ENCODE measurements around the gene CTTNBP2. TPM values are rescaled to one million over a fixed set of nuclear protein-coding genes. Genes with fewer than 3 reads are reported as not detected.

Gene CTTNBP2
- polyA plus RNA-seq, 2 donors, result 11.7 to 12.7 TPM

- H3K4me1 ChIP-seq (ENCODE audit: control insufficient read depth in 2 of 2, insufficient read depth in 2 of 2, low read length in 1 of 2), result peaks cover 0 to 2% of the 10 kb centered on the region in 2 donors
- no peaks in the 10 kb centered on the region for H3K27me3 ChIP-seq (ENCODE audit: control insufficient read depth in 1 of 2, insufficient read depth in 2 of 2, low read length in 2 of 2)
- H3K4me3 ChIP-seq (ENCODE audit: low read depth in 1 of 2, low read length in 2 of 2), result no peak overlapping the region
- WGBS, 2 donors, result 81 to 88% methylated on average over 6 of the region's 6 CpGs
- no peak overlapping the region for H3K27ac ChIP-seq (ENCODE audit: low read depth in 2 of 2, low read length in 1 of 2)
- peaks cover 0 to 1% of the 10 kb centered on the region in 2 donors for H3K36me3 ChIP-seq (ENCODE audit: control insufficient read depth in 2 of 2, insufficient read depth in 2 of 2, low read length in 1 of 2)
- H3K9me3 ChIP-seq (ENCODE audit: control insufficient read depth in 2 of 2, insufficient read depth in 1 of 2, low read depth in 1 of 2, low read length in 1 of 2), result no peaks in the 10 kb centered on the region
Observed at GRCh38 chr7:117810642-117811512, 62.4 kb downstream of the CTTNBP2 start.

GRCh38 chr7:117809958-117810357 is 63.3 kb downstream of the CTTNBP2 start:
- H3K36me3 ChIP-seq (ENCODE audit: control insufficient read depth in 2 of 2, insufficient read depth in 2 of 2, low read length in 1 of 2), result peaks cover 0 to 2% of the 10 kb centered on the region in 2 donors

GRCh38 chr7:117808910-117809705 is 64.1 kb downstream of the CTTNBP2 start:
- H3K4me3 ChIP-seq (ENCODE audit: low read depth in 1 of 2, low read length in 2 of 2), result no peak overlapping the region
- no peak overlapping the region for H3K27ac ChIP-seq (ENCODE audit: low read depth in 2 of 2, low read length in 1 of 2)
- H3K27me3 ChIP-seq (ENCODE audit: control insufficient read depth in 1 of 2, insufficient read depth in 2 of 2, low read length in 2 of 2), result no peaks in the 10 kb centered on the region
- peaks cover 0 to 5% of the 10 kb centered on the region in 2 donors for H3K4me1 ChIP-seq (ENCODE audit: control insufficient read depth in 2 of 2, insufficient read depth in 2 of 2, low read length in 1 of 2)
- H3K9me3 ChIP-seq (ENCODE audit: control insufficient read depth in 2 of 2, insufficient read depth in 1 of 2, low read depth in 1 of 2, low read length in 1 of 2), result no peaks in the 10 kb centered on the region
- peaks cover 0 to 2% of the 10 kb centered on the region in 2 donors for H3K36me3 ChIP-seq (ENCODE audit: control insufficient read depth in 2 of 2, insufficient read depth in 2 of 2, low read length in 1 of 2)
- 54 to 58% methylated on average over 2 of the region's 2 CpGs for WGBS, 2 donors

More at GRCh38 chr7:117809958-117810357, 63.3 kb downstream of the CTTNBP2 start:
- Histone ChIP-seq H3K4me3 (ENCODE audit: low read depth in 1 of 2, low read length in 2 of 2) (no peak overlapping the region), H3K4me1 (ENCODE audit: control insufficient read depth in 2 of 2, insufficient read depth in 2 of 2, low read length in 1 of 2) (peaks cover 0 to 2% of the 10 kb centered on the region in 2 donors), H3K9me3 (ENCODE audit: control insufficient read depth in 2 of 2, insufficient read depth in 1 of 2, low read depth in 1 of 2, low read length in 1 of 2) (no peaks in the 10 kb centered on the region), H3K27me3 (ENCODE audit: control insufficient read depth in 1 of 2, insufficient read depth in 2 of 2, low read length in 2 of 2) (no peaks in the 10 kb centered on the region), H3K27ac (ENCODE audit: low read depth in 2 of 2, low read length in 1 of 2) (no peak overlapping the region)
- WGBS, 2 donors, result 76 to 87% methylated on average over 3 of the region's 3 CpGs

- WGBS, 2 donors, result 21 to 28% methylated on average over 7 of the region's 7 CpGs
- no peak overlapping the region for H3K4me3 ChIP-seq (ENCODE audit: low read depth in 1 of 2, low read length in 2 of 2)
- H3K9me3 ChIP-seq (ENCODE audit: control insufficient read depth in 2 of 2, insufficient read depth in 1 of 2, low read depth in 1 of 2, low read length in 1 of 2), result no peaks in the 10 kb centered on the region
- no peak overlapping the region for H3K27ac ChIP-seq (ENCODE audit: low read depth in 2 of 2, low read length in 1 of 2)
- H3K36me3 ChIP-seq (ENCODE audit: control insufficient read depth in 2 of 2, insufficient read depth in 2 of 2, low read length in 1 of 2), result peaks cover 0 to 2% of the 10 kb centered on the region in 2 donors
- peaks cover 0 to 5% of the 10 kb centered on the region in 2 donors for H3K4me1 ChIP-seq (ENCODE audit: control insufficient read depth in 2 of 2, insufficient read depth in 2 of 2, low read length in 1 of 2)
- no peaks in the 10 kb centered on the region for H3K27me3 ChIP-seq (ENCODE audit: control insufficient read depth in 1 of 2, insufficient read depth in 2 of 2, low read length in 2 of 2)
Observed at GRCh38 chr7:117808341-117808757, 64.9 kb downstream of the CTTNBP2 start.

GRCh38 chr7:117807676-117808075 is 65.6 kb downstream of the CTTNBP2 start:
- 52 to 53% methylated on average over 3 of the region's 3 CpGs for WGBS, 2 donors
- peaks cover 0 to 2% of the 10 kb centered on the region in 2 donors for H3K36me3 ChIP-seq (ENCODE audit: control insufficient read depth in 2 of 2, insufficient read depth in 2 of 2, low read length in 1 of 2)
- no peak overlapping the region for H3K4me3 ChIP-seq (ENCODE audit: low read depth in 1 of 2, low read length in 2 of 2)
- H3K9me3 ChIP-seq (ENCODE audit: control insufficient read depth in 2 of 2, insufficient read depth in 1 of 2, low read depth in 1 of 2, low read length in 1 of 2), result no peaks in the 10 kb centered on the region
- peaks cover 0 to 5% of the 10 kb centered on the region in 2 donors for H3K4me1 ChIP-seq (ENCODE audit: control insufficient read depth in 2 of 2, insufficient read depth in 2 of 2, low read length in 1 of 2)
- H3K27me3 ChIP-seq (ENCODE audit: control insufficient read depth in 1 of 2, insufficient read depth in 2 of 2, low read length in 2 of 2), result no peaks in the 10 kb centered on the region
- no peak overlapping the region for H3K27ac ChIP-seq (ENCODE audit: low read depth in 2 of 2, low read length in 1 of 2)

GRCh38 chr7:117806011-117806410 is 67.2 kb downstream of the CTTNBP2 start:
- no peaks in the 10 kb centered on the region for H3K27me3 ChIP-seq (ENCODE audit: control insufficient read depth in 1 of 2, insufficient read depth in 2 of 2, low read length in 2 of 2)
- 93% methylated on average over 5 of the region's 5 CpGs for WGBS, 2 donors
- H3K27ac ChIP-seq (ENCODE audit: low read depth in 2 of 2, low read length in 1 of 2), result no peak overlapping the region
- no peak overlapping the region for H3K4me3 ChIP-seq (ENCODE audit: low read depth in 1 of 2, low read length in 2 of 2)
- peaks cover 0 to 2% of the 10 kb centered on the region in 2 donors for H3K36me3 ChIP-seq (ENCODE audit: control insufficient read depth in 2 of 2, insufficient read depth in 2 of 2, low read length in 1 of 2)
- H3K9me3 ChIP-seq (ENCODE audit: control insufficient read depth in 2 of 2, insufficient read depth in 1 of 2, low read depth in 1 of 2, low read length in 1 of 2), result no peaks in the 10 kb centered on the region
- H3K4me1 ChIP-seq (ENCODE audit: control insufficient read depth in 2 of 2, insufficient read depth in 2 of 2, low read length in 1 of 2), result peaks cover 0 to 5% of the 10 kb centered on the region in 2 donors

- Histone ChIP-seq H3K4me3 (ENCODE audit: low read depth in 1 of 2, low read length in 2 of 2) (no peak overlapping the region), H3K36me3 (ENCODE audit: control insufficient read depth in 2 of 2, insufficient read depth in 2 of 2, low read length in 1 of 2) (peaks cover 0 to 2% of the 10 kb centered on the region in 2 donors), H3K27me3 (ENCODE audit: control insufficient read depth in 1 of 2, insufficient read depth in 2 of 2, low read length in 2 of 2) (no peaks in the 10 kb centered on the region), H3K9me3 (ENCODE audit: control insufficient read depth in 2 of 2, insufficient read depth in 1 of 2, low read depth in 1 of 2, low read length in 1 of 2) (no peaks in the 10 kb centered on the region), H3K4me1 (ENCODE audit: control insufficient read depth in 2 of 2, insufficient read depth in 2 of 2, low read length in 1 of 2) (peaks cover 0 to 5% of the 10 kb centered on the region in 2 donors), H3K27ac (ENCODE audit: low read depth in 2 of 2, low read length in 1 of 2) (no peak overlapping the region)
- 82 to 90% methylated on average over 3 of the region's 3 CpGs for WGBS, 2 donors
Observed at GRCh38 chr7:117805241-117805640, 68.0 kb downstream of the CTTNBP2 start.

- H3K36me3 ChIP-seq (ENCODE audit: control insufficient read depth in 2 of 2, insufficient read depth in 2 of 2, low read length in 1 of 2), result peaks cover 0 to 2% of the 10 kb centered on the region in 2 donors
- no peaks in the 10 kb centered on the region for H3K27me3 ChIP-seq (ENCODE audit: control insufficient read depth in 1 of 2, insufficient read depth in 2 of 2, low read length in 2 of 2)
- no peak overlapping the region for H3K27ac ChIP-seq (ENCODE audit: low read depth in 2 of 2, low read length in 1 of 2)
- no peaks in the 10 kb centered on the region for H3K9me3 ChIP-seq (ENCODE audit: control insufficient read depth in 2 of 2, insufficient read depth in 1 of 2, low read depth in 1 of 2, low read length in 1 of 2)
- WGBS, 2 donors, result 85 to 86% methylated on average over 2 of the region's 2 CpGs
- H3K4me1 ChIP-seq (ENCODE audit: control insufficient read depth in 2 of 2, insufficient read depth in 2 of 2, low read length in 1 of 2), result peaks cover 0 to 5% of the 10 kb centered on the region in 2 donors
- H3K4me3 ChIP-seq (ENCODE audit: low read depth in 1 of 2, low read length in 2 of 2), result no peak overlapping the region
Observed at GRCh38 chr7:117803476-117803875, 69.8 kb downstream of the CTTNBP2 start.

- Histone ChIP-seq H3K9me3 (ENCODE audit: control insufficient read depth in 2 of 2, insufficient read depth in 1 of 2, low read depth in 1 of 2, low read length in 1 of 2) (no peaks in the 10 kb centered on the region), H3K27ac (ENCODE audit: low read depth in 2 of 2, low read length in 1 of 2) (no peak overlapping the region), H3K4me3 (ENCODE audit: low read depth in 1 of 2, low read length in 2 of 2) (no peak overlapping the region), H3K27me3 (ENCODE audit: control insufficient read depth in 1 of 2, insufficient read depth in 2 of 2, low read length in 2 of 2) (no peaks in the 10 kb centered on the region), H3K36me3 (ENCODE audit: control insufficient read depth in 2 of 2, insufficient read depth in 2 of 2, low read length in 1 of 2) (peaks cover 0 to 2% of the 10 kb centered on the region in 2 donors), H3K4me1 (ENCODE audit: control insufficient read depth in 2 of 2, insufficient read depth in 2 of 2, low read length in 1 of 2) (peaks cover 0 to 4% of the 10 kb centered on the region in 2 donors)
- 88 to 90% methylated on average over 2 of the region's 2 CpGs for WGBS, 2 donors
Observed at GRCh38 chr7:117802660-117803059, 70.6 kb downstream of the CTTNBP2 start.

Measured in esophagus (tissue), 2 donors.